A549 (cell line): ENCODE data around the gene SIGLEC7. TPM values are rescaled to one million over a fixed set of nuclear protein-coding genes. Genes with fewer than 3 reads are reported as not detected.

Source experiments
- ATAC-seq, 2 experiments: fragments of 200-7000 bp in 1 of 2; fragments of >200 bp in 1 of 2; cut with Nextera tagmentation in 1 of 2; cut with Tn5 transposase in 1 of 2; 3 replicates each; pipeline versions ENCODE4 v1.8.0 to v1.9.1; 2018 to 2020; ENCODE audit warnings: mild to moderate bottlenecking in 1 of 2, moderate library complexity in 1 of 2
- CTCF ChIA-PET: fragments of 300-600 bp; sonication (Branson Sonifier 250); formaldehyde crosslinking; extraction: SDS; loops from one replicate; lab custom pipeline; 2021; ENCODE audit warnings: antibody characterized with exemption, inconsistent platforms; lab: Yijun Ruan, JAX
- POLR2A ChIA-PET: fragments of 350-600 bp; formaldehyde crosslinking; extraction: SDS; loops from one replicate; lab custom pipeline; 2021; ENCODE audit warnings: antibody characterized with exemption, inconsistent platforms; lab: Yijun Ruan, JAX
- DNase-seq, 2 experiments: peaks; one replicate each; pipeline versions ENCODE4 v3.0.0 to v3.0.0-alpha.2; 2011 to 2016; ENCODE audit warnings: low read depth in 1 of 2, low spot score in 1 of 2
- FAIRE-seq: peaks from 2 replicates; lab custom pipeline; 2011; peaks lifted over from hg19 to GRCh38; lab: Jason Lieb, UNC
- H3K27ac ChIP-seq, 2 experiments: fragments of >200 bp; sonication (Bioruptor Twin); formaldehyde crosslinking; 3 replicates each; pipeline ENCODE4 v1.5.1; 2016 to 2017
- H3K4me1 ChIP-seq: fragments of >200 bp; sonication (Bioruptor Twin); formaldehyde crosslinking; 3 replicates; pipeline ENCODE4 v1.6.1; 2016
- H3K4me2 ChIP-seq: fragments of >200 bp; sonication (Bioruptor Twin); formaldehyde crosslinking; 3 replicates; pipeline ENCODE4 v1.6.1; 2016
- H3K4me3 ChIP-seq: fragments of >200 bp; sonication (Bioruptor Twin); formaldehyde crosslinking; 3 replicates; pipeline ENCODE4 v1.5.1; 2016
- H3K9me3 ChIP-seq: fragments of >200 bp; sonication (Bioruptor Twin); formaldehyde crosslinking; 3 replicates; pipeline ENCODE4 v1.6.1; 2016
- BHLHE40 ChIP-seq: IDR thresholded peaks from 2 replicates; pipeline ENCODE4 v1.6.1; 2012; ENCODE audit warnings: low read depth, low read length, inconsistent platforms
- CBX2 ChIP-seq: fragments of 200-600 bp; sonication (generic); IDR thresholded peaks from 2 replicates; pipeline ENCODE4 v1.6.1; 2016; ENCODE audit warnings: low read depth, mild to moderate bottlenecking, borderline replicate concordance
- CBX8 ChIP-seq: fragments of 200-600 bp; sonication (generic); IDR thresholded peaks from 2 replicates; pipeline ENCODE4 v1.6.1; 2016
- CEBPB ChIP-seq, 2 experiments: fragments of >200 bp in 1 of 2; sonication (Bioruptor Twin) in 1 of 2; formaldehyde crosslinking in 1 of 2; IDR thresholded peaks; 2 replicates each; pipeline ENCODE4 v1.6.1; 2012 to 2016
- CHD4 ChIP-seq: fragments of 200-600 bp; sonication (generic); IDR thresholded peaks from 2 replicates; pipeline ENCODE4 v1.6.1; 2016; ENCODE audit warnings: antibody characterized with exemption, mild to moderate bottlenecking, borderline replicate concordance
- ESRRA ChIP-seq: fragments of 150-350 bp; IDR thresholded peaks from 2 replicates; pipeline ENCODE4 v1.6.1; 2014; ENCODE audit warnings: mild to moderate bottlenecking, low read length, borderline replicate concordance
- FOXS1 ChIP-seq: fragments of 250-450 bp; sonication (Bioruptor Pico); IDR thresholded peaks from 2 replicates; pipeline ENCODE4 v1.5.0; 2020; ENCODE audit warnings: mild to moderate bottlenecking, moderate library complexity
- HEYL ChIP-seq: fragments of 250-450 bp; sonication (Bioruptor Pico); IDR thresholded peaks from 2 replicates; pipeline ENCODE4 v1.8.0; 2021; ENCODE audit warnings: mild to moderate bottlenecking, moderate library complexity
- JUN ChIP-seq, 2 experiments: fragments of >200 bp; sonication (Bioruptor Twin); formaldehyde crosslinking; IDR thresholded peaks; 2 replicates in 1 of 2; 3 replicates in 1 of 2; pipeline ENCODE4 v1.6.1; 2016 to 2017
- JUNB ChIP-seq: fragments of >200 bp; sonication (Bioruptor Twin); formaldehyde crosslinking; IDR thresholded peaks from 2 replicates; pipeline ENCODE4 v1.6.1; 2016
- KDM5A ChIP-seq: fragments of 200-600 bp; sonication (generic); IDR thresholded peaks from 2 replicates; pipeline ENCODE4 v1.6.1; 2016; ENCODE audit warnings: antibody characterized with exemption, mild to moderate bottlenecking
- MAFK ChIP-seq: fragments of 450-650 bp; IDR thresholded peaks from 2 replicates; pipeline ENCODE4 v1.6.1; 2014; ENCODE audit not compliant: partially characterized antibody
- MYC ChIP-seq: IDR thresholded peaks from 2 replicates; pipeline ENCODE4 v1.6.1; 2012; ENCODE audit warnings: mild to moderate bottlenecking, inconsistent platforms, low read length, improper control_type of control experiment, borderline replicate concordance
- PHF8 ChIP-seq: fragments of 200-600 bp; sonication (generic); IDR thresholded peaks from 2 replicates; pipeline ENCODE4 v1.6.1; 2016; ENCODE audit warnings: low read depth, mild to moderate bottlenecking, antibody characterized with exemption, moderate library complexity, borderline replicate concordance
- POLR2A ChIP-seq: IDR thresholded peaks from 2 replicates; pipeline ENCODE4 v1.6.1; 2012; ENCODE audit warnings: mild to moderate bottlenecking, low read length
- POLR2AphosphoS2 ChIP-seq: conservative IDR thresholded peaks from 2 replicates; pipeline ENCODE4 v1.6.1; 2012; ENCODE audit warnings: low read length, improper control_type of control experiment, inconsistent platforms
- RFX5 ChIP-seq: fragments of 450-650 bp; IDR thresholded peaks from 2 replicates; pipeline ENCODE4 v1.7.1; 2014; ENCODE audit warnings: antibody characterized with exemption, mild to moderate bottlenecking, moderate library complexity
- WGBS: methylation state at CpG from one replicate; pipeline ENCODE4 v1.1.6; 2017; ENCODE audit errors: missing lambda C conversion rate; 5-methylcytosine and 5-hydroxymethylcytosine counted together
- polyA plus RNA-seq, 4 experiments: library from polyadenylated mRNA; depleted of rRNA in 3 of 4; stranded (reverse); fragments of >200 nt; fragmentation: RNase III in 1 of 4; extraction: RNeasy Plus Mini Kit Qiagen cat#74134 plus additional on column Dnase treatment in 1 of 4; gene quantifications; 2 replicates in 3 of 4; 3 replicates in 1 of 4; pipeline ENCODE4 v1.2.3, GENCODE V29; 2011 to 2017
- TF ChIP-seq, protein P1 (sequence below): fragments of 200-600 bp; sonication (generic); IDR thresholded peaks from 2 replicates; pipeline ENCODE4 v1.6.1; 2016; ENCODE audit warnings: antibody characterized with exemption, mild to moderate bottlenecking, moderate library complexity
- TF ChIP-seq, protein P2 (sequence below): IDR thresholded peaks from 2 replicates; pipeline ENCODE4 v1.6.1; 2012
- TF ChIP-seq, protein P3 (sequence below): fragments of >200 bp; sonication (Bioruptor Twin); formaldehyde crosslinking; IDR thresholded peaks from 3 replicates; pipeline ENCODE4 v1.6.1; 2016

The SIGLEC7 gene
- polyA plus RNA-seq, 2 of the 4 experiments (the other 2 are of a cell fraction): not detected

DNA sequence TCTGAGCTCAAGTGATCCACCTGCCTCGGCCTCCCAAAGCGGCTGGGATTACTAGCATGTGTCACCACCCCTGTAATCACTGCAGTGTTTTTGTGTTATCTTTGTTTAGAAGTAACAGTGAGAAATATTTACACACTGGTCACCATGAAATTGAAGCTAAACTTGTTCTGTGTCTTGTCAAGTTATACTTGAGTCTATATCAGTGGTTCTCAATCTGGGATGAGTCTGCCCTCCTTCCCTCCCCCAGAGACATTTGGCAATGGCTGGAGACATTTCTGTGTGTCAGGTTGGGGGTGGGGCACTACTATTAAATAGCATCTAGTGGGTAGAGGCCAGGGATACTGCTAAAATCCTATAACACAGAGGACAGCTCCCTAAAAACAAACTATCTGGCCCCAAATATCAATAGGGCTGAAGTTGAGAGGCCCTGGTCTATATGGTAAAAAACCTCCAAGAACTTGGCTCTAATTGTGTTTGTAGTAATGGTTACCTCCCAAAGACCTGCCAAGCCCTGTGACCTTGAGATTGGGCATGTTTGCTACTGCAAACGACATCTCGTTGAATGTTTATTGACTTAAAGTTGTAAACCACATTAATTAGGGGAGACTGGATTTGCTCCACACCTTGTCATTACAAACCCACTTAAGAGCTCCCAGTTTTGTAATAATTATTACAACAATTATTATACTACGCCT, 40.8 kb upstream of the SIGLEC7 start (continued):
- TF ChIP-seq CBX8 (no peak), ESRRA (no peak)

DNA sequence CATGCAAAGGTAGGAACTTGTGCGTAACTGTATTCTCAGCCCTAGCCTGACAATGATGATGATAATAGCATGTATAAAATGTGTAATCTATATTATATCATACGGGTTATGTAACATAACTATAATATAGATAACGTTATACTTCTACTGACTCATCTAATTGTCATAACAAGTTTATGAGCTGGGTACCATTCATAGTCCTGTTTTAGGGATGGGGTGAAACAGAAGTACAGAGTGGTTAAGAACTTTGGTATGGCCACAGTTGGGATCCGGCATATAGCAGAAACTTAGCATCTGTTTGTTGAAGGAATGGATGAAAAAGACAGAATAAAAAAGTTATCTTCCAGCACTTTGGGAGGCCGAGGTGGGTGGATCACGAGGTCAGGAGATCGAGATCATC, 39.1 kb upstream of the SIGLEC7 start:
- H3K9me3 ChIP-seq: no peaks in the 10 kb centered on the region
- FAIRE-seq: no peak
- 93% methylated on average over 7 of the region's 7 CpGs for WGBS
- no peak for DNase-seq
- no peak for ATAC-seq
- H3K4me1 ChIP-seq: peaks cover 7% of the 10 kb centered on the region
- CTCF ChIA-PET: interaction anchor here (1.0 to 1.2 kb wide), 2 partner anchors 8 to 433 kb away, joined by 4 to 5 read pairs; no protein-coding TSS in a partner anchor
- TF ChIP-seq, protein P1, sequence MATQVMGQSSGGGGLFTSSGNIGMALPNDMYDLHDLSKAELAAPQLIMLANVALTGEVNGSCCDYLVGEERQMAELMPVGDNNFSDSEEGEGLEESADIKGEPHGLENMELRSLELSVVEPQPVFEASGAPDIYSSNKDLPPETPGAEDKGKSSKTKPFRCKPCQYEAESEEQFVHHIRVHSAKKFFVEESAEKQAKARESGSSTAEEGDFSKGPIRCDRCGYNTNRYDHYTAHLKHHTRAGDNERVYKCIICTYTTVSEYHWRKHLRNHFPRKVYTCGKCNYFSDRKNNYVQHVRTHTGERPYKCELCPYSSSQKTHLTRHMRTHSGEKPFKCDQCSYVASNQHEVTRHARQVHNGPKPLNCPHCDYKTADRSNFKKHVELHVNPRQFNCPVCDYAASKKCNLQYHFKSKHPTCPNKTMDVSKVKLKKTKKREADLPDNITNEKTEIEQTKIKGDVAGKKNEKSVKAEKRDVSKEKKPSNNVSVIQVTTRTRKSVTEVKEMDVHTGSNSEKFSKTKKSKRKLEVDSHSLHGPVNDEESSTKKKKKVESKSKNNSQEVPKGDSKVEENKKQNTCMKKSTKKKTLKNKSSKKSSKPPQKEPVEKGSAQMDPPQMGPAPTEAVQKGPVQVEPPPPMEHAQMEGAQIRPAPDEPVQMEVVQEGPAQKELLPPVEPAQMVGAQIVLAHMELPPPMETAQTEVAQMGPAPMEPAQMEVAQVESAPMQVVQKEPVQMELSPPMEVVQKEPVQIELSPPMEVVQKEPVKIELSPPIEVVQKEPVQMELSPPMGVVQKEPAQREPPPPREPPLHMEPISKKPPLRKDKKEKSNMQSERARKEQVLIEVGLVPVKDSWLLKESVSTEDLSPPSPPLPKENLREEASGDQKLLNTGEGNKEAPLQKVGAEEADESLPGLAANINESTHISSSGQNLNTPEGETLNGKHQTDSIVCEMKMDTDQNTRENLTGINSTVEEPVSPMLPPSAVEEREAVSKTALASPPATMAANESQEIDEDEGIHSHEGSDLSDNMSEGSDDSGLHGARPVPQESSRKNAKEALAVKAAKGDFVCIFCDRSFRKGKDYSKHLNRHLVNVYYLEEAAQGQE: no peak
- no peak overlapping the region for H3K4me2 ChIP-seq
- POLR2A ChIA-PET: no interaction called here
- H3K4me3 ChIP-seq: no peak overlapping the region
- no peak overlapping the region for H3K27ac ChIP-seq

DNA sequence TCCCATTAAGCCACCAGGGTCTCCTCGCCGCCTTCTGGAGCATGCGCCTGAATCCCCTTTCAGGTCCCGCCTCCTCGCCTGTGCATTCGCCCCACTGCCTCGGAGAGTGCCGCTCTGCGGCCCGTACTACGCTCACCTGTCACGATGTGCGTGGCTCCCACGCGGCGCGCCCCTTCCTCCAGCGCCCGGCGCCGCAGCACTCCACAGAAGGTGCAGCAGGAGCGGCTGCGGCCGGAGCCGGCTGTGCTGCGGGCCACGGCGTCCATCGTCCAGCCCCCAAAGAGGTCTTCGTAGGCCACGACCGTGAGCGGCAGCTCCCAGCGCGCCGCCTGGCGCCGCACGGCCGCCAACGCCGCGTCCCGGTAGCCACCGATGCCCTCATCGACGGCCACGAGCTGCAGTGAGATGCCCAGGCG, 38.2 kb upstream of the SIGLEC7 start:
- Histone ChIP-seq H3K4me3 (no peak overlapping the region), H3K27ac (no peak overlapping the region), H3K9me3 (no peaks in the 10 kb centered on the region), H3K4me1 (peaks cover 9% of the 10 kb centered on the region), H3K4me2 (no peak overlapping the region)
- ChIA-PET CTCF (interaction anchor here (0.6 to 1.0 kb wide), 2 partner anchors 400 to 434 kb away, joined by 3 to 5 read pairs; no protein-coding TSS in a partner anchor), POLR2A (no interaction called here)
- no peak for ATAC-seq
- DNase-seq: no peak
- 98% methylated on average over 49 of the region's 49 CpGs for WGBS
- TF ChIP-seq CHD4 (no peak), MYC (no peak), CBX8 (no peak), KDM5A (no peak)
- no peak for FAIRE-seq

DNA sequence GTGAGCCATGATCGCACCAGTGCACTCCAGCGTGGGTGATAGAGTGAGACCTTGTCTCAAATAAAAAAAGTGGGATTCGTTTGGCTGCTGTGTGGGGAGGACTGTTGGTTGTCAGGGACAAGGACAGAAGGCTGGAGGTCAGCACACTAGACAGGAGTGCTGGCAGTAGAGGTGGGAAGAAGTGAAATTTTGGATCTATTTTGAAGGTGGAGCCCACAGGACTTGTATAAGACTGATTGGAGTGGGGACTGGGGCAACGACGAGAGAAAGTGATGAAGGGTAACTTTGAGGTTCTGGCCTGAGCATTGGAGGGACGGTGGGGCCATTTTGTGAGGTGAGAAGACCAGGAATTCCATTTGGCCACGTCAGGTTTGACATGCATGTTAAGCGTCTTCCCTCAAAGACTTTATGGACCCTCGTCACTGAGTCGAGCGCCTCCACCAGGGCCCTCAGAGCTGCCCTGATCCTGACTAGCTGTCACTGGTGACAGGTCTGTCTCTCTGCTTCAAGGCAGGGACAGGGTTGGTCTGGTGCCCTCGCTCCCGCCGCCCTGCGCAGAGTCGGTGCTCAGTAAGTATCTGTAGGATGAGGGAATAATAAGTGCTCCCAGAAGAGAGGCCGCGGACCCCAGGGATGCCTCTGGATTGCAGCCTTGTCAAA, 34.6 kb upstream of the SIGLEC7 start:
- H3K4me1 ChIP-seq: peaks cover 10% of the 10 kb centered on the region
- ChIA-PET CTCF (interaction anchor here (0.7 to 1.7 kb wide), 3 partner anchors 8 to 18 kb away, joined by 3 to 4 read pairs (median 3); no protein-coding TSS in a partner anchor), POLR2A (no interaction called here)
- H3K9me3 ChIP-seq: no peaks in the 10 kb centered on the region
- DNase-seq: peak in 1 of 2 experiments; percentile 41
- ATAC-seq: peak; percentile 33 to 37; a peak in 5 of 6 replicates
- TF ChIP-seq BHLHE40 (no peak), MYC (0 out of 2 replicates have a peak, but pooled peaks have one; percentile 44)
- H3K27ac ChIP-seq: peak overlapping the region; percentile 80 to 88
- FAIRE-seq: no peak
- peak overlapping the region; percentile 86 for H3K4me2 ChIP-seq
- peak overlapping the region; percentile 66 for H3K4me3 ChIP-seq
- WGBS: 21% methylated on average over 18 of the region's 18 CpGs

DNA sequence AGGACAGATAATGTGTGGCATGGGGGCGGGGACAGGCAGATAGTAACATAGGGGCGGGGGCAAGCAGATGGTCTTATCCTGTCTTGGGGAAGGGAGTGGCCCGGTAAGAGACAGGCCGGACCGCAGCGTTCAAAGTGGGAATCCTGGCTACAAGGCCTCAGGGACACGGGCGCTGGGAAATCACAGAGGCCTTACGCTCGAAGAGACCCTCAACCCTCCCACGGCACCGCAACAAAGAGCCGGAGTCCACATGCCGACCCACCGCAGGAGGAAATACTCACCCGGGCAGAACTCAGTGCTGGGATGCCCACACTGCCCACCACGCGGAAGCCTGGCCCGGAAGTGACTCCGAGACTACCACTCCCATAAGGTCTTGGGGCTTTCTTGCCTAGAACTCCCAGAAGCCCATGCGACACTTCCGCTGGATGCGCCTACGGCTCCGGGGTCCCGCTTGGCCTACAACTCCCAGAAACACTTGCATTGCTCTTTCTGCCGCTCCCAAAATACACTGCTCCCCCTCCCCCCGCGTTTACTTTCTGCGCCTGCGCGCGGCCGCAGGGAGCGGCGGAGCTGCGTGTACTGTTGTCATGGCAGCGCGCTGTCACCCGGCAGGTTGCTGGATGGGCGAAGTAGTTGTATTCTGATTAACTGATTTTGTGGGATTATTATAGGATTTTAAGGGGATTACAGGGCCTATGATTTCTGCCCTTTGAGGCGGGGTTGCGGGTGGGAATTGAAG, 33.9 kb upstream of the SIGLEC7 start, which contains the start of gene CTU1:
CTU1 (minus strand) TSS at position 344 of the 739 bp plus-strand sequence. CDS start 3,840 bp downstream, outside the sequence.
- POLR2A ChIA-PET: interaction anchor here (0.6 kb wide), 1 partner anchor 231 kb away, joined by 3 read pairs; no protein-coding TSS in a partner anchor
- CTCF ChIA-PET: interaction anchor here (0.7 to 1.0 kb wide), 2 partner anchors 9 to 14 kb away, joined by 3 to 4 read pairs; no protein-coding TSS in a partner anchor
- peaks cover 10% of the 10 kb centered on the region for H3K4me1 ChIP-seq
- H3K4me3 ChIP-seq: peak within 1 kb of the TSS; percentile 66
- peak; percentile 94 to 98 for ATAC-seq
- peak within 1 kb of the TSS; percentile 87 for H3K4me2 ChIP-seq
- peak; percentile 96 for FAIRE-seq
- H3K9me3 ChIP-seq: no peaks in the 10 kb centered on the region
- TF ChIP-seq CEBPB (IDR thresholded peaks at IDR 0.05) (0 out of 4 replicates have a peak, but pooled peaks of 1 of the 2 experiments have one; percentile 15), RFX5 (peak; percentile 97), JUNB (no peak), JUN (IDR thresholded peaks at IDR 0.05) (peak; percentile 62 to 85; a peak in 3 of 5 replicates), HEYL (CRISPR knock-in tag) (no peak), MYC (peak; percentile 99), POLR2A (peak; percentile 81), CBX2 (no peak), BHLHE40 (no peak), PHF8 (peak; percentile 67), MAFK (peak; percentile 28), POLR2AphosphoS2 (no peak), FOXS1 (CRISPR knock-in tag) (no peak)
- TF ChIP-seq, protein P2, sequence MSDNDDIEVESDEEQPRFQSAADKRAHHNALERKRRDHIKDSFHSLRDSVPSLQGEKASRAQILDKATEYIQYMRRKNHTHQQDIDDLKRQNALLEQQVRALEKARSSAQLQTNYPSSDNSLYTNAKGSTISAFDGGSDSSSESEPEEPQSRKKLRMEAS: peak; percentile 96
- TF ChIP-seq, protein P3, sequence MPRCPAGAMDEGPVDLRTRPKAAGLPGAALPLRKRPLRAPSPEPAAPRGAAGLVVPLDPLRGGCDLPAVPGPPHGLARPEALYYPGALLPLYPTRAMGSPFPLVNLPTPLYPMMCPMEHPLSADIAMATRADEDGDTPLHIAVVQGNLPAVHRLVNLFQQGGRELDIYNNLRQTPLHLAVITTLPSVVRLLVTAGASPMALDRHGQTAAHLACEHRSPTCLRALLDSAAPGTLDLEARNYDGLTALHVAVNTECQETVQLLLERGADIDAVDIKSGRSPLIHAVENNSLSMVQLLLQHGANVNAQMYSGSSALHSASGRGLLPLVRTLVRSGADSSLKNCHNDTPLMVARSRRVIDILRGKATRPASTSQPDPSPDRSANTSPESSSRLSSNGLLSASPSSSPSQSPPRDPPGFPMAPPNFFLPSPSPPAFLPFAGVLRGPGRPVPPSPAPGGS: peak; percentile 76; the same call in 2 of the 3 replicates
- H3K27ac ChIP-seq: peak within 1 kb of the TSS; percentile 80 to 88
- 1% methylated on average over 37 of the region's 43 CpGs for WGBS
- DNase-seq: peak; percentile 98 to 100
